DMS53 treated with DMSO at 0.1 percent for 48 hours (cell line): ENCODE data around the gene USP32.
A peak's percentile ranks its signal among the peaks of the same experiment; 100 is the strongest.

Experiments
- DNase-seq: peaks from one replicate; lab custom pipeline; 2025; ENCODE audit not compliant: unreplicated experiment; lab: John Stamatoyannopoulos, UW

The USP32 gene

DNA sequence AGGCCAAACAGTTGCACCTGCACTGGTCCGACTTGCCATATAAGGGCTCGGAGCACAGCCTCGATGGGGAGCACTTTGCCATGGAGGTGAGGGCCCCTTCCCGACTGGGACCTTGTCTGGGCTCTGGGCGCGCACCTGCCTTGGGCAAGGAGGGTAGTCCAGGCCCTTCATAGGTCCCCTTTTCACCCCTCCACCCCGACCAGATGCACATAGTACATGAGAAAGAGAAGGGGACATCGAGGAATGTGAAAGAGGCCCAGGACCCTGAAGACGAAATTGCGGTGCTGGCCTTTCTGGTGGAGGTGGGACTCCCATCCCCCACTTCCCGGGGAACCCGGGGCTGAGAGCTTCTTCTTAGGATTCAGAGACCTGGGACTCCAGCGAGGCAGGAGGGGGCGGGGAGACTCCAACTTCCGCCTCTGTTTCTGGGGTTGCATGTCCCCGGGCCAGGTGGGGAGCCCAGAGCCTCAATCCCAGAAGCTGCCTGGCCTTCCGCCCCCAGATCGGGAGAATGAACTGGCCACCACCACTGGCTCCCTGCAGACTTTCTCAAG, 234.4 kb downstream of the USP32 start:
- DNase-seq = no peak

GRCh38 chr17:60156746-60157145, 235.2 kb downstream of the USP32 start:
- no peak for DNase-seq

GRCh38 chr17:60155815-60156214, 236.1 kb downstream of the USP32 start:
- no peak for DNase-seq

DNA sequence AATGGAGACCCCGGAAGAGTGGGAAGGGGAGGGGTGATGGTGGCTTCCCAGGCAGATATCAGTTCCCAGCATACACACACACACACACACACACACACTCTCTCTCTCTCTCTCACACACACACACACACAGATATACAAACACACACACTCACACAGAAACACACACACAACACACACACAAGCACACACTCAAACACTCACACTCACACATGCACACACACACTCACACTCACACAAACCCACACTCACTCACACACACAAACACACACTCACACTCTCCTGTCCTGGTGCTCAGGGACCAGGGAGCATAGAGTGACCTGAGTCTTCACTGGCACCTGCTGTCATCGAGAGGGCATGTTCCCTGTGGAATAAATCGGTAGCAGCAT, 236.5 kb downstream of the USP32 start:
- DNase-seq = no peak

GRCh38 chr17:60154616-60155426, 237.1 kb downstream of the USP32 start:
- DNase-seq = no peak

GRCh38 chr17:60153606-60154390, 238.1 kb downstream of the USP32 start:
- DNase-seq = no peak

DNA sequence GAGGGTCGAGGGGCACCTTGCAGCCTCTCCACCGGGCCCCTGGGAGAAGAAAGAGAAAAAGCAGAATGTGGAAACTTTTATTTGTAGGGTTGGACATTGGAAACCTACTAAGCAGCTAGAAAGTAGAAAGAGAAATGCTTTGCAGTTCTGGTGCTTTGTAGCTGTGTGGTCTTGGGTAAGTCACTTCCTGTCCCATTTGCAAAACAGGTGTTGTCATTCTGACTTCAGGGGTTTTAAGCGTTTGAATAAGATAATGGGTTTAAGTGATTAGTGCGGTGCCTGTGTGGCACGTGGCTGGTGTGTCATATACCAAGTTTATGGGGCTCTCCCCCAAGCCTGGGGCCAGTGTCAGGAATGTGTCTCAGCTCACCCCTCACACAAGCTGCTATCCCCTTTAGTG, 240.6 kb downstream of the USP32 start:
- DNase-seq = no peak

- no peak for DNase-seq
Measured at GRCh38 chr17:60149691-60150582, 242.0 kb downstream of the USP32 start, which contains the start of gene CA4. CA4 (plus strand) TSS chr17:60149973; CDS start chr17:60150035, 62 bp downstream.

- no peak for DNase-seq
Measured at GRCh38 chr17:60148373-60148772, 243.6 kb downstream of the USP32 start.

DNA sequence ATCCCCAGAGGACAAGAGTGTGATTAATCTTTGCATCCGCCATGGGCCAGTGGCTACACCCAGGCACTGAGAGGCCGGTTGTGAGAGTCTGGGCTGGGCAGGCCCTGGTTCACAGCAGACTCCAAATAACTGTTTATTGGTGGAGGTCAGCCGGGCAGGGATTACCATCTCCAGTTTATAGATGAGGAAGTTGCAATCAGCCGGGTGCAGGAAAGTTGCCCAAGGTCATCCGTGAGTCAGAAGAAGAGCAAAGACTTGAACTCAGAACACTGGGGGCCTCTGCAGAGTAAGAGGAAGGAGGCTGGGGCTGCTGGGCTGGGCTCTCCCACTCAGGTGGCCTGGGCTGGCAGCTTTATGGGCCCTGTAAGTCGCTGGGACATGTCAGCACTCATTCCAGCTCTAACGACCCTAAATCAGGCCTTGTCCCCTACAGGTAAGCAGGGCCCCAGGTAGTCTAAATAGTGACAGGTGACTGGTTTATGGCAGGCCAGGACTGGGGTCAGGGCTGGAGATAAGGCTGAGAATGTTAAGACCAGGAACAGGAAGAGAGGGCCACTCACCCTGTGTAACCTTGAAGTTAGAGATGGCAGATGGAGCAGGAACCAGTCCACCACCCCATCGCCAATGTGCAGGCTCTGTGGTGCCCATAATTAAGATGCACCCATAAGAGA, 244.2 kb downstream of the USP32 start:
- no peak for DNase-seq

GRCh38 chr17:60146206-60146605, 245.7 kb downstream of the USP32 start:
- DNase-seq = no peak

GRCh38 chr17:60145006-60145935, 246.7 kb downstream of the USP32 start:
- no peak for DNase-seq

DNA sequence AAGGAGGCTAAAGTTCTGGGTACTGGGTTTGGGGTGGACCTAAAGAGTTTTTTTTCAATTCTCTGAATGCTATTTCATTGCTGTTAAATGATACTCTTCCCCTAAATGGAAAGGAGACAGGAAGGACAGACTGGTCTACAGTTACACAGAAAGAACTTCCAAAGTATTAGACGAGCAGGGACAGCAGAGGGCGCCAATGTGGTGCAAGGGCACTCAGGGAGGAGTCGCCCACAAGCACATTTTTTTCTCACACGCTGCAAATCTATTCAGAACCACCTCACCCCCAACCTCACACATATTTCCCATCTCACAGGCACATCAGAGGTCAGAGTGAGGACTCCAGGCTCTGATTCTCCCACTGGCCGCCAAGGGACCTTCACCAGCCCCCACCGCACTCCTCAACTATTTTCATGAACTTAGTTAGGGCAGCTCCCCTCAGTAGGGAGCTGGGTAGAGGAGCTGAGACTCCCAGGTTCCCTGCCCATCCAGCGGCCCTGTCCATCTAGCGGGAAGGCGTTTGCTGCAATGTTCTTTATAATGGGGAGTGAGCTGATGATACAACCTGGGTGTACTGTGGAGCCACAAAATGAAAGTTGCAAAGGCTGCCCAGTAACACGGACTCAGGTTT, 248.9 kb downstream of the USP32 start:
- DNase-seq = peak; percentile 75

- DNase-seq = peak; percentile 38
Measured at GRCh38 chr17:60141111-60142018, 250.6 kb downstream of the USP32 start.

DNA sequence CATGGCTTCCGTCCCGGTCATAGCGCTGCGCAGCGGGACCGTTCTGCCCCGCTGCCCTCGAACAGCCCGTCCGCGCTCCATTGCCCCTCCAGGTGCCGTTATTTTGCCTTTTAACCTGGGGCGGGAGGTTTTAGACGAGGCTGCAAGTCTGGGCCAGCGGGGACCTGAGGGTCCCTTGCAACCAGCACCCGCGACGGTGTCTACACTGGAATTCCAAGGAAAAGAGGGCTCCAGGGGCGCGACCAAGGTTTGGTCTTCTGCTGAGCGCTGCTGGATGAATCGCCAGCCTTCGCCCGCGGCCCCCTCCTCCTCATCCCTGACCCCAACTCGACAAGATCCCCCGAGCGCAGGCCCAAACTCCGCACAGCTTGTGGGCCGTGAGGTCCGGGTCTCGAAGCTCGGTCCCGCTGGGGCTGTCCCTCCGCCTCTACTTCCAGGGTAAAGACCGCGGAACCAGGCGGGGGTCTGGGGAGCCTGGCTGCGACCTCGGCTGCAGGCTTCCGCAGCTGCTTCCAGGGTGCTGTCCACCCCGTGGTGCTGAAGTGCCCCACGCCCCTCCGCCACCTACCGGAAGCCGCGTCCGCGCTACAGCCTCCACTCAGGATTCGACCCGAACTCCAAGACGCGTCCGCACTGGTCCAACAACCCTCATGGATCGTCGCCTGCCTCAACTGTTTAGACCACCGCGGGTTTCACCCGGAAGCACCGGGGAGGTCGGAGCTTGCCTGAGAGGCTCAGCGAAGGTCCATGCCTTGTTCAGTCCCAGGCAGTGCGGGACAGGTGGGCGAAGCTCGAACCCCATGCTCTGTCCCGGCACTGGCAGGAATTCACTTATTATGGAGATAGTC, 252.3 kb downstream of the USP32 start:
- DNase-seq = no peak

DNA sequence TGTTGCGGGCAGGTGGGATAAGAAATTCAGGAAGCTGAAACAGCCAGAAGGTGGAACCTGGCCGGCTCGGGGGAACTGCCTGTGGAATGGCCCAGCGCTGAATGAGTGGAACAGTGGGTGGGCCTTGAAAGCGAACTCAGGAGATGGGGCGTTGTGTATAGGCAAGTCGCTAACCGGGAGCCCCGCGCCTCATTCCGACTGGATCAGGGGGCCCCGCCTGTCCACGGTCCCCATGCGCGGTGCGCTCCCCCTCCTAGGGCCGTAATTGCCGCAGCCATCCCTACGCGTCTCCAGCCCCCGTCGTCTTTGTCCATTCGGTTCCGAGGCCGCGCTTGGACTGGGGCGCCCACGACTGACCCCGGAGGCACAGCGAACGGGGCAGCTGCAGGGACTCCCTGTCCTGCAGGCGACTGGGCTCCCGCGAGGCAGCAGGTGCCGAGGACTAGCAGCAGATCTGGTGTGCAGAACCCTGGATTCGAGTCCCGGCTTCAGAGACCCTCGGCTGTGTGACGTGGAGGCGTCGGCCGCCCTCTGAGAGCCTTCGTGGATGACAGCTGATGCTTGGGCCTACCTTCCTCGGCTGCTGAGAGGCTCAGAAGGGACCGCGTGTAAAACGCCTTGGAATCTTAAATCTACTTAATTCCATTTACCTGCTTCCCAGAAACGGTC, 253.0 kb downstream of the USP32 start:
- no peak for DNase-seq
